WERI-Rb-1 (cell line): ENCODE measurements around the gene SKAP1.

Experiments
- DNase-seq: peaks from one replicate; pipeline ENCODE4 v3.0.0-alpha.2; 2020
- H3K27ac ChIP-seq: fragments of 250-450 bp; sonication (Bioruptor Pico); 2 replicates; pipeline ENCODE4 v1.5.1; 2020; ENCODE audit warnings: mild to moderate bottlenecking, moderate library complexity
- H3K27me3 ChIP-seq: fragments of 250-450 bp; sonication (Bioruptor Pico); 2 replicates; pipeline ENCODE4 v1.5.1; 2021; ENCODE audit warnings: mild to moderate bottlenecking, low read depth, moderate library complexity; ENCODE audit not compliant: insufficient read depth, severe bottlenecking
- H3K36me3 ChIP-seq: fragments of 250-450 bp; sonication (Bioruptor Pico); 2 replicates; pipeline ENCODE4 v1.5.1; 2020; ENCODE audit warnings: mild to moderate bottlenecking, moderate library complexity
- H3K4me3 ChIP-seq: 2 replicates; pipeline ENCODE4 v1.5.1; 2011; ENCODE audit warnings: low read depth, mild to moderate bottlenecking, control low read depth, low read length
- H3K9me3 ChIP-seq: fragments of 250-450 bp; sonication (Bioruptor Pico); 2 replicates; pipeline ENCODE4 v1.5.1; 2021; ENCODE audit warnings: mild to moderate bottlenecking, moderate library complexity; ENCODE audit not compliant: severe bottlenecking
- CTCF ChIP-seq: IDR thresholded peaks from 2 replicates; pipeline ENCODE4 v1.5.1; 2011; ENCODE audit warnings: low read depth, mild to moderate bottlenecking, control low read depth, inconsistent platforms, low read length

Gene SKAP1

GRCh38 chr17:48270899-48271298 lies 159.1 kb downstream of the SKAP1 start:
- Histone ChIP-seq H3K4me3 (no peak overlapping the region), H3K27me3 (no peaks in the 10 kb centered on the region), H3K27ac (no peak overlapping the region), H3K36me3 (no peaks in the 10 kb centered on the region), H3K9me3 (no peaks in the 10 kb centered on the region)
- no peak for TF ChIP-seq CTCF
- no peak for DNase-seq

- Histone ChIP-seq H3K27ac (no peak overlapping the region), H3K36me3 (no peaks in the 10 kb centered on the region), H3K9me3 (no peaks in the 10 kb centered on the region), H3K4me3 (no peak overlapping the region), H3K27me3 (no peaks in the 10 kb centered on the region)
- DNase-seq, result no peak
- TF ChIP-seq CTCF, result no peak
Measured at GRCh38 chr17:48269209-48269608, 160.8 kb downstream of the SKAP1 start.

GRCh38 chr17:48263731-48264035 lies 166.3 kb downstream of the SKAP1 start:
- TF ChIP-seq CTCF, result no peak
- Histone ChIP-seq H3K27ac (no peak overlapping the region), H3K27me3 (no peaks in the 10 kb centered on the region), H3K4me3 (no peak overlapping the region), H3K9me3 (no peaks in the 10 kb centered on the region), H3K36me3 (no peaks in the 10 kb centered on the region)
- DNase-seq, result no peak

- DNase-seq, result no peak
- no peak overlapping the region for H3K27ac ChIP-seq
- no peaks in the 10 kb centered on the region for H3K9me3 ChIP-seq
- no peak overlapping the region for H3K4me3 ChIP-seq
- TF ChIP-seq CTCF, result peak; percentile 28; the same call in 1 of the 2 replicates
- no peaks in the 10 kb centered on the region for H3K27me3 ChIP-seq
- H3K36me3 ChIP-seq, result no peaks in the 10 kb centered on the region
Measured at GRCh38 chr17:48262982-48263730, 166.9 kb downstream of the SKAP1 start.

GRCh38 chr17:48261297-48261880 lies 168.6 kb downstream of the SKAP1 start:
- no peaks in the 10 kb centered on the region for H3K36me3 ChIP-seq
- H3K4me3 ChIP-seq, result no peak overlapping the region
- no peaks in the 10 kb centered on the region for H3K27me3 ChIP-seq
- H3K9me3 ChIP-seq, result no peaks in the 10 kb centered on the region
- H3K27ac ChIP-seq, result no peak overlapping the region
- peak; percentile 70 for TF ChIP-seq CTCF
- DNase-seq, result peak; percentile 63

GRCh38 chr17:48259694-48260291 lies 170.2 kb downstream of the SKAP1 start:
- H3K27ac ChIP-seq, result no peak overlapping the region
- no peaks in the 10 kb centered on the region for H3K27me3 ChIP-seq
- DNase-seq, result peak; percentile 35
- no peaks in the 10 kb centered on the region for H3K36me3 ChIP-seq
- H3K4me3 ChIP-seq, result no peak overlapping the region
- TF ChIP-seq CTCF, result peak; percentile 76
- no peaks in the 10 kb centered on the region for H3K9me3 ChIP-seq
